Smooth muscle cell (in vitro differentiated cells): ENCODE data around the gene VSTM2L. TPM values are rescaled to one million over a fixed set of nuclear protein-coding genes. Genes with fewer than 3 reads are reported as not detected.

Source experiments
- DNase-seq: peaks from one replicate; lab custom pipeline; 2025; ENCODE audit not compliant: unreplicated experiment; lab: John Stamatoyannopoulos, UW
- H2AFZ ChIP-seq: fragments of 200-600 bp; sonication (generic); 2 replicates; pipeline ENCODE4 v1.6.0; 2016; ENCODE audit warnings: antibody characterized with exemption, low read depth, mild to moderate bottlenecking
- H3F3A ChIP-seq: fragments of 200-600 bp; sonication (generic); 2 replicates; pipeline ENCODE4 v1.6.0; 2017; ENCODE audit warnings: antibody characterized with exemption, low read depth
- H3K27ac ChIP-seq: fragments of 200-600 bp; sonication (generic); 2 replicates; pipeline ENCODE4 v1.5.1; 2016; ENCODE audit warnings: low read depth, mild to moderate bottlenecking
- H3K27me3 ChIP-seq: fragments of 200-600 bp; sonication (generic); 2 replicates; pipeline ENCODE4 v1.6.1; 2016; ENCODE audit warnings: low read depth, mild to moderate bottlenecking
- H3K36me3 ChIP-seq: fragments of 200-600 bp; sonication (generic); 2 replicates; pipeline ENCODE4 v1.5.1; 2016; ENCODE audit warnings: low read depth
- H3K4me1 ChIP-seq: fragments of 200-600 bp; sonication (generic); 2 replicates; pipeline ENCODE4 v1.5.1; 2016; ENCODE audit warnings: low read depth
- H3K4me2 ChIP-seq: fragments of 200-600 bp; sonication (generic); 2 replicates; pipeline ENCODE4 v1.6.0; 2016; ENCODE audit warnings: mild to moderate bottlenecking
- H3K4me3 ChIP-seq: fragments of 200-600 bp; sonication (generic); 2 replicates; pipeline ENCODE4 v1.5.1; 2016; ENCODE audit warnings: mild to moderate bottlenecking
- H3K79me2 ChIP-seq: fragments of 200-600 bp; sonication (generic); 2 replicates; pipeline ENCODE4 v1.6.0; 2016; ENCODE audit warnings: low read depth, mild to moderate bottlenecking
- H3K9ac ChIP-seq: fragments of 200-600 bp; sonication (generic); 2 replicates; pipeline ENCODE4 v1.6.0; 2016; ENCODE audit warnings: low read depth
- H3K9me3 ChIP-seq: fragments of 200-600 bp; sonication (generic); replicated peaks from 2 replicates; pipeline ENCODE4 v1.5.1; 2016; ENCODE audit warnings: low read depth
- H4K20me1 ChIP-seq: fragments of 200-600 bp; sonication (generic); 2 replicates; pipeline ENCODE4 v1.6.0; 2016; ENCODE audit warnings: low read depth
- CTCF ChIP-seq: fragments of 200-600 bp; sonication (generic); IDR thresholded peaks from 2 replicates; pipeline ENCODE4 v1.5.1; 2017; ENCODE audit warnings: borderline replicate concordance, mild to moderate bottlenecking, antibody characterized with exemption; ENCODE audit not compliant: insufficient read depth, poor library complexity, severe bottlenecking
- WGBS: methylation state at CpG from one replicate; pipeline ENCODE4 v1.1.7; 2016; ENCODE audit warnings: low lambda C conversion rate; 5-methylcytosine and 5-hydroxymethylcytosine counted together
- polyA plus RNA-seq: library from polyadenylated mRNA; unstranded; fragments of >200 nt; fragmentation: Nextera tagmentation; extraction: Ambion mirVana; gene quantifications from 2 replicates; pipeline ENCODE4 v1.2.1, GENCODE V29; 2016
- total RNA-seq: library from RNA; depleted of rRNA; stranded (reverse); fragments of >200 nt; gene quantifications from 2 replicates; pipeline ENCODE4 v1.2.3, GENCODE V29; 2014

Gene VSTM2L
- total and polyA plus RNA-seq, 2 experiments from 2014 or later = 0.56 to 1.9 TPM

DNA sequence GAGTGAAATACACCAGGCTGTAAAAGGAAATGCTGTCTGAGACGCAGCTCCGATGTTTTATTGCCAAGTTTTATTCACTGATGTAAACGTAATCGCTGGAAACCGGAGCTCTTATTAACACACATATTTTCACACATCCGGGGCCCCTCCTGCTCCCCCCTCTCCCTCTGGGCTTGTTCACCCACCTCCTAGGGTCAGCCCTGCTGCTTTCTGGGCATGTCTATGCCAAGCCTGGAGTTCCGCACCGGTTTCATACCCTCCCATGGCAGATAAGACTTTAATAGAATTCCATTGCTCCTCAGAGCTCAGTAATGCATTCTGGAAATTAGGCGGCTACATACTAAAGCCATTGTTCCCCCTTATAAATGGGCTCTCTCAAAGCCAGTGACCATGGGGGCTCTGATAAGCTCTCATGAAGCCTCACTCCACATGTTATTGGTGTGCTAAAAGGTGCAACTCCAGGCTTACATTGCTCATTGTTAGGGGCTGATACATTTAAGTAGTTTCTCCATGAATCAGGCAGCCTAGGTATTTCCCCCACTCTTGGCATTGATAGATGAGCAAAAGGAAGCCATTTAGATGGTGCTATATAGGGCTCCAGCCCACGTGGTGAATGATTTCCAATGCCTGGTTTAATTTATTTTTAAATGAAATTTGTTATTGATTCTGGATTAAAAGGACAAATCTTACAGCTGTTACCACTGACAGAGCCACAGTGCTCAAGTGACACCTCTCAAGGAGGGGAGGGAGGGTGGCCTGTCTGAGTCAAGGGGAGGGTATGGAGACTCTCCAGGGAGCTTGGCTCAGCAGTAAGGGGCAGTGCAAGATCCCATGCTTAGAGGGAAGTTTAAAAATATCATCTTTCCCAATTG lies 4.5 kb upstream of the VSTM2L start:
- WGBS = 84% methylated on average over 10 of the region's 10 CpGs
- Histone ChIP-seq H3K27me3 (peaks cover 30% of the 10 kb centered on the region), H2AFZ (no peak overlapping the region)

DNA sequence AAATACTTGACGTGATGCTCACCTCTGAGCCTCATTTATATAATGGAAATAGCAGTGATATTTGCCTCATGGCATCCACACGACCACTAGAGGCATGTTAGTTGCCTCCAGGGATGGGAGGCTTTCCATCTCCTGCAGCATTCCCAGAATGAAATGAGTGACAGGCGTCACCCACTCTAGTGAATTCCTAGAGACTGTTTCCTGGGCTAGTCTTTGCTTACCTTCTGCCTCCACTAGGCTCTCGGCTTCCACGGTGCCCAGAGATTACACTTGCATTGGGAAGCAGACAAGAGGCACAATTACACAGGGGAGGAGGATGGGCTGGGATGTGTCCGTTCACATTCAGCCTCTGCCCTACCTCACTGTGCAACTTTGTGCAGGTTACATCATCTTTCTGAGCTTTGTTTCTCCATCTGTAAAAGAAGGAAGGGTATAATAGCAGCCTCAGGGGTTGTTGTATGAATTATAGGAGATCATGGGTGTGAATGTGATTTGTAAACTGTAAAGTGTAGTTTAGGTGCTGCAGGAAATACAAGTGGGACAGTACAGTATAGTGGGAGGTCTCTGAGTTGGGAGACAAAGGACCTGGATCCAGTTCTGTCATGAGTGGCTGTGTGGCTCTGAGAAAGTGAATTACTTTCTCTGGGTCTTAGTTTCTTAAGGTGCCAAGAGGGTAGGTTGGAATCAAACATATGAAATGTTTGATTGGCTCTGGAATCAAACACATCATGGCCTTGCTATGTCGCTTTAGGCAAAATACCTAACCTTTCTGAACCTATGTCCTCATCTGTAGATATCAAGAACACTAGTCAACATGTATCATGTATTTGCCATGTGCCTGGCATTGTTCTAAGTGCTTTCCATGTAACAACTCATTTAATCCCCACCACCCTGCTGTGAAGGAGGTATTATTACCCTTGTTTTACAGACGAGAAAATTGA lies 3.6 kb upstream of the VSTM2L start:
- H3F3A ChIP-seq = no peaks in the 10 kb centered on the region
- WGBS = 74% methylated on average over 8 of the region's 8 CpGs
- H3K27me3 ChIP-seq = peaks cover 39% of the 10 kb centered on the region
- no peaks in the 10 kb centered on the region for H3K9me3 ChIP-seq
- H3K9ac ChIP-seq = no peak overlapping the region
- H2AFZ ChIP-seq = no peak overlapping the region
- TF ChIP-seq CTCF = no peak
- no peak overlapping the region for H3K4me3 ChIP-seq
- no peaks in the 10 kb centered on the region for H3K36me3 ChIP-seq
- H3K4me2 ChIP-seq = no peak overlapping the region
- no peaks in the 10 kb centered on the region for H3K4me1 ChIP-seq
- DNase-seq = no peak
- H3K27ac ChIP-seq = no peak overlapping the region
- H3K79me2 ChIP-seq = no peaks in the 10 kb centered on the region
- H4K20me1 ChIP-seq = no peaks in the 10 kb centered on the region

More for the DNA sequence above, 4.5 kb upstream of the VSTM2L start:
- Histone ChIP-seq H3K4me3 (no peak overlapping the region), H3K9ac (no peak overlapping the region), H3K9me3 (no peaks in the 10 kb centered on the region), H3K79me2 (no peaks in the 10 kb centered on the region), H4K20me1 (no peaks in the 10 kb centered on the region), H3K4me2 (no peak overlapping the region), H3F3A (no peaks in the 10 kb centered on the region), H3K36me3 (no peaks in the 10 kb centered on the region), H3K4me1 (no peaks in the 10 kb centered on the region), H3K27ac (no peak overlapping the region)
- no peak for DNase-seq
- no peak for TF ChIP-seq CTCF

- Histone ChIP-seq H2AFZ (no peak overlapping the region), H3F3A (no peaks in the 10 kb centered on the region), H3K4me3 (no peak overlapping the region), H3K27ac (no peak overlapping the region), H3K4me1 (no peaks in the 10 kb centered on the region), H3K27me3 (peaks cover 57% of the 10 kb centered on the region), H3K4me2 (no peak overlapping the region), H3K9ac (no peak overlapping the region), H3K79me2 (no peaks in the 10 kb centered on the region), H3K36me3 (no peaks in the 10 kb centered on the region), H3K9me3 (no peaks in the 10 kb centered on the region), H4K20me1 (no peaks in the 10 kb centered on the region)
- WGBS = 35% methylated on average over 18 of the region's 18 CpGs
- no peak for TF ChIP-seq CTCF
- DNase-seq = no peak
Measured at GRCh38 chr20:37901240-37901639, 1.7 kb upstream of the VSTM2L start.
